HL-60/S4 treated with retinoic acid at 250 ng/mL for 4 days and 3 days (cell line): ENCODE measurements around the gene IDH1.
"Not testable (repeated sequence)": the region's sequence is repeated elsewhere in the genome, so short reads cannot be mapped to it uniquely, and the experiment has no call there.

ENCODE experiments used
- in situ Hi-C: fragments of 300-500 bp; cut with MboI; formaldehyde crosslinking; loops from 2 replicates; pipeline ENCODE4 v1.7.0; 2022; ENCODE audit warnings: low sequenced_read_pairs

The IDH1 gene

GRCh38 chr2:208256849-208257813 is 2.3 kb upstream of the IDH1 start:
- in situ Hi-C loops = not testable (repeated sequence)

- in situ Hi-C loops = no loop called here
Observed at GRCh38 chr2:208256192-208256782, 1.4 kb upstream of the IDH1 start.

- in situ Hi-C loops = no loop called here
Observed at GRCh38 chr2:208255557-208256106, 761 bp upstream of the IDH1 start.

- in situ Hi-C loops = no loop called here
Observed at GRCh38 chr2:208254118-208254870, 577 bp downstream of the IDH1 start.

- in situ Hi-C loops = no loop called here
Observed at GRCh38 chr2:208253600-208254117, 1.2 kb downstream of the IDH1 start.

GRCh38 chr2:208252716-208253492 is 2.0 kb downstream of the IDH1 start:
- in situ Hi-C loops = no loop called here

GRCh38 chr2:208251098-208251497 is 3.8 kb downstream of the IDH1 start:
- in situ Hi-C loops = no loop called here

- in situ Hi-C loops = no loop called here
Observed at GRCh38 chr2:208250388-208250787, 4.5 kb downstream of the IDH1 start.

GRCh38 chr2:208249296-208249695 is 5.6 kb downstream of the IDH1 start:
- in situ Hi-C loops = no loop called here

GRCh38 chr2:208248601-208249000 is 6.3 kb downstream of the IDH1 start:
- in situ Hi-C loops = no loop called here

GRCh38 chr2:208245746-208246145 is 9.1 kb downstream of the IDH1 start:
- in situ Hi-C loops = no loop called here

- in situ Hi-C loops = no loop called here
Observed at GRCh38 chr2:208244422-208244821, 10.4 kb downstream of the IDH1 start.

- in situ Hi-C loops = no loop called here
Observed at GRCh38 chr2:208240619-208241209, 14.2 kb downstream of the IDH1 start.

GRCh38 chr2:208239770-208240493 is 14.9 kb downstream of the IDH1 start:
- in situ Hi-C loops = no loop called here

GRCh38 chr2:208235860-208236259 is 19.0 kb downstream of the IDH1 start:
- in situ Hi-C loops = no loop called here

- in situ Hi-C loops = no loop called here
Observed at GRCh38 chr2:208234786-208235185, 20.1 kb downstream of the IDH1 start.

GRCh38 chr2:208228476-208228875 is 26.4 kb downstream of the IDH1 start:
- in situ Hi-C loops = no loop called here

- in situ Hi-C loops = no loop called here
Observed at GRCh38 chr2:208227581-208228232, 27.2 kb downstream of the IDH1 start.

GRCh38 chr2:208224802-208225201 is 30.1 kb downstream of the IDH1 start:
- in situ Hi-C loops = no loop called here
